HuH-7.5 (cell line): ENCODE data around the gene SPINK6.

Experiments used
- DNase-seq: peaks from one replicate; pipeline ENCODE4 v3.0.0; 2011; ENCODE audit warnings: low spot score

Gene SPINK6

DNA sequence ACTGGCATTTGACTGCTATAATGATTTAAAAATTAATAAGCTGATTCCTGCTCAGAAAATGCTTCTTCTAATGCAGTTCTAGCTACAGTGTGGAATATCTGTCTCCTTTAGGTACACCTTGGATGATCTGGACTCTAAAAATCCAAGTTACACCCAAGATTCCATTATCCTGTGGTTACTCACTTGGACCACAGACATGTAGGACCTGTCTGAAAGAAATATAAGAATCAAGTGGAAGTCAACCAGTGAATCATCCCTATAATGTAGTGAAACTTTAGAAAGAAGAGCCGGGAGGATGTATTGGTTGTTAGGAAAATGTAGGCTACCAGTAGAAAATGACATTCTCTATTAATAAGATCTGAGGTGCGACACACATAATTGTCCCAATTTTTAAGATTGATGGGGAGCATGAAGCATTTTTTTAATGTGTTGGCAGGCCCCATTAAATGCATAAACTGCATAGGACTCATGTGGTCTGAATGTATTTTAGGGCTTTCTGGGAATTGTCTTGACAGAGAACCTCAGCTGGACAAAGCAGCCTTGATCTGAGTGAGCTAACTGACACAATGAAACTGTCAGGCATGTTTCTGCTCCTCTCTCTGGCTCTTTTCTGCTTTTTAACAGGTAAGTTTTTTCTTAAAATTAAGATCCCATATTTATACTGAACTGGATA, at the start of gene SPINK6:
Gene SPINK6, plus strand, starts transcription at position 512 of the 673 bp plus-strand sequence. Its CDS starts 55 bp downstream, at position 567.
- no peak for DNase-seq

- DNase-seq, result no peak
Measured at GRCh38 chr5:148156609-148157008, 46.2 kb upstream of the SPINK6 start.

GRCh38 chr5:148162038-148162437, 40.8 kb upstream of the SPINK6 start:
- DNase-seq, result no peak

- no peak for DNase-seq
Measured at GRCh38 chr5:148163345-148163744, 39.5 kb upstream of the SPINK6 start.

DNA sequence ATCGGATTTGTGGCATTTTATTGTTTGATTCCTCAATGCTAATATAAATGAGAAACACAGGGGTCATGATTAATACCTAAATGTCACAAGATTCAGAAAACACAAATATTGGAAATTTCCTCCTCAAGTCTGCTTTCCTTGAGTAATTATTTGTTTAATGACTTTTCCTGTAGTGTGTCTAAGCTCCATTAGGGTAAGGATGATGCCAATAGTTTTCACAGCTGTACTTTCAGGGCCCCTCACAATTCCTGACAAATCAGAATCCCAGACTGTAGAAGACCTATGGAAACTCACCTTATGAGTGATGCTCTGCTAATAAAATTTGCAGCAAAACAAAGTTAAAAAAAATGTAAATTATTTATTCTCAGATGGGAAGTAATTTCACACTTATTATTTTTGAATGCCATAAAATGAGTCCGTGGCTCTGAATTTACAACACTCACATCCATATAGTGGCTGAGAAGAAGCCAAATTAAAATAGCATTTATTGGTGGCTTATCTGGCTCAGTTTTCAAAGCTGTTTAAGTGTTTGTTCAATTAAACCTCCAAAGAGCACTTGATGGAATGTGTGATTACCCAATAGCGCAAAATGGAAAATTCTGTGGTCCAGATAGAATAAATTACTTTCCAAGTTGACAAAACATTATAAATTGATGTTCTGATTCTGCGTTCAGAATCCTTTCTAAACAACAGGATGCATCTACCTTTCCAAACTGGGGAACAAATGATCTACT, 36.1 kb upstream of the SPINK6 start:
- no peak for DNase-seq

DNA sequence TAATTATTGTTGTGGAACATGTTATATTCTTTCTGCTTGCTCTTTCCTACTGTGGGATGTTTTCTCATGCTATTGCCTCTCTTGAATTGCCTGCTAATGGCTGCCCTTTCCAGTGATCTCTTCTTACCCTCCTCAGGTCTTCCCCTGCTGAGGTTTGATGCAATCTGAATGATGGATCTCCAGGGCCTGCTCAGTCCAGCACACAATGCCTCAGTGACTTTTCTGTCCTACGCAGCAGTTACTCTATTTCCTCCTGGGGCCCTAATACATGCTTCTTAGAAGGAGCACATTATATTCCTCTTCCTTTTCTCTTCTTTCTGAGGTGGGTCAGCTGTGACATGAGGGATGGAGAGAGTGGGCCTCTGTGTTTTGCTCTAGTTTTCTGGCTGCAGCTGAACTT, 34.6 kb upstream of the SPINK6 start, which contains the start of gene SPINK14:
Gene SPINK14, plus strand, starts transcription at position 301 of the 400 bp plus-strand sequence. CDS start 1,187 bp downstream, outside the sequence.
- no peak for DNase-seq

- no peak for DNase-seq
Measured at GRCh38 chr5:148172377-148172776, 30.5 kb upstream of the SPINK6 start.

DNA sequence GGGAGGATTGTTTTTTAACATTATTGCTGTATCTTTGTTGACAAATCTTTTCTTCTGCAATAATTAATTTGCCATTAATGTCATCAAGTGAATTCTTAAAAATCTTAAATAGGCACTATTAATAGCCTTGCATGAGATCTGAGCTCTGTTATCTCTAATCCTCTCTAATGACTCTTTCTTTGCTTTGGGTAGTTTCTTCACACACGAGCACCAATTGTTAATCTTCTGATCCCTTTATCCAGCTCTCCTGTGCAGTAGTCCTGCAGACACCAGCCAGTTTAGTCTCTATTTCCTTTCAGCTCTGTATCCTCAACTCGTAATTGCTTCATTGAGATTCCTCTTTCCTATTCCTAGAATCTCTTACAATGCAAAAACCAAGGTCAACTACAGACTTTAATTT, 26.4 kb upstream of the SPINK6 start:
- DNase-seq, result no peak

DNA sequence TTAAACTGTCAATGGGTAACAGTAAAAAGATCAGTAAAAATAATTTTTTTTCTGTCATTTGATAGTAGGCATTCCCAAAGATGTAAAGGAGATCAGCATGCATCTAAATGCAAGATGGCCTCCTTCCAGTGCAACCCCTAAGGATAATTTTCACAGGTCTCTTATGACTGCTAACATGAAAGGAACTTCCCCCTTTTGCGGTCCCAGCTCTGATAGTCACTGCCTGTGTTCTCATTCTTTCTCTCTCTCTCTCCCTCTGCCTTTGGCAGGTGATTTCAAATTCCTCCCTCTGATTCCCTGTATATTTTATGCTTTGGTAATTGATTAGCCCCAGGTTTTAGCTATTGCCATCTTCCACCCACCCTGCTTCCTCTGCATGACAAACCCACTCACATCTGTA, 25.6 kb upstream of the SPINK6 start:
- no peak for DNase-seq

GRCh38 chr5:148179234-148179824, 23.5 kb upstream of the SPINK6 start:
- DNase-seq, result no peak

- DNase-seq, result no peak
Measured at GRCh38 chr5:148186248-148187003, 16.4 kb upstream of the SPINK6 start.

GRCh38 chr5:148191010-148191409, 11.8 kb upstream of the SPINK6 start:
- no peak for DNase-seq

GRCh38 chr5:148193202-148193601, 9.6 kb upstream of the SPINK6 start:
- DNase-seq, result no peak

GRCh38 chr5:148201151-148201550, 1.7 kb upstream of the SPINK6 start:
- DNase-seq, result no peak

DNA sequence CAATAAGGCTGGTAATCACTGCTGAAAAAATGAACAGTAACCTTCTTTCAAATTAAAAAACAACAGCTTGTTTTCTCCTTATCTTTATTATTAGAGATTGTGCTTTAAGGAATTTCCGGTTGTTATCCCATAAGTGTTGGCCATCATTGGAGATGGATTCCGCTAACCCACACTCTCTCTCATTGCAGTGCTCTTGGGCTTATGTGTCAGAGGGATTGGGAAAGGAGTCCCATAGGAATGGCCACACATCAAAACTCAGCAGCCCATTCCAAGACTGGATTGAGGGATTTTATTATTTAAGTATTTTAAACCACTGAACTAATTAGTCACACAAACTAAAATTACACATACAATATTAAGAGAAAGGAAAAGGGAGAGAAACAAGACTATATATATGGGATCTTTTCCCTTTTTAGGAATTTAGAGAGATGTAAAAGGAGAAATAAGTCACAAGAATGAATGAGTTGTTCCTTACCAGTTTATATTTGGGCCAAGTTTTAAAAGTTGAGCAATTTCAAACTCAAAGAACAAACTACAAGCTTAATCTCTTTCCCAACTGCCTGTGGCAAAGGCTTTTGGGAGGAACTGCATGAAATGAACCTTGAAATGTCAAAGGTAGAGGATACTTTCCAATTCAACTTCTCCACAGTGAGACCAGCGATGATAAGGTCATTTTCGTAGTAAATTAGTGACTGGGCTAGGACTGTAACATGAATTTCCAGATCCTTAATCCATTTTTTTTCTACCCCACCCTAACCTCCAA, 2.4 kb downstream of the SPINK6 start:
- DNase-seq, result no peak

- DNase-seq, result no peak
Measured at GRCh38 chr5:148205865-148206264, 3.0 kb downstream of the SPINK6 start.

GRCh38 chr5:148206620-148207019, 3.8 kb downstream of the SPINK6 start:
- no peak for DNase-seq

DNA sequence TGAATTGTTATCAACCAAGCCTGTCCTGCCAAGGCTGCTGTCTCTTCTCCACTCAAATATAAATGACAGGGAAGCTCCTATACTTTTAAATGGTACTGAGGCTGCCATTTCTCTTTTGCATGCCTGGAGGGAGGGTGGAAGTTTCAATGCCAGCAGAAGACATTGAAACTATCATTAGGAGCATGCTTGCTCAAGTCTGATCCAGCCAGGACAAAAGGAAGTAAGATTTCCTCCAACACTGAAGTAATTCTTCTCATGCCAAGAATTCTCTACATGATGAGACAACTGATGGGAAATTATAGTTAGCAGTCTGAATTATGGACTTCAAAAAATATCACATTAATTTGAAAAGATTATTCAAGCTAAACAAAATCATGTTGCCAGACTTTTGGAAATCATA, 5.4 kb downstream of the SPINK6 start:
- DNase-seq, result no peak

GRCh38 chr5:148209151-148209770, 6.4 kb downstream of the SPINK6 start:
- no peak for DNase-seq

- no peak for DNase-seq
Measured at GRCh38 chr5:148214665-148215185, 11.9 kb downstream of the SPINK6 start.

DNA sequence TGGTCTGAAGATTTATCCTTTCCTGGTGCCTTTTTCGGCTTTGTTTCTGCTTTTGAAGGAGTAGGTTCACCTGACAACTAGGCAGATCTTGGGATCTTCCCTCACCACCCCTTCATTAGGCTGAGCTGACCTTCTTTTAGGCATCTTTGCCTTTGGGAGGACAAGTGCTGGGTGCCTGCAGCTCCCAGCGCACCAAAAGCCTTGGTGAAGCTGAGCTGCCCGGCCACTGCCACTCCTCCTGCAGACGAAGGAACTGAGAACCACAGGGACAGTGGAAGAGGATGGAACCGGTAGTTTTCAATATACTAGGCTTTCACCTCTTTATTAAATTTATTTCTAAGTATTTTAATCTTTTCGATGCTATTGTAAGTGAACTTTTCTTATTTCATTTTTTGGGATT, 18.7 kb downstream of the SPINK6 start:
- no peak for DNase-seq
